Adrenal gland (tissue), 5 donors: ENCODE data around the gene TAS2R9.

ENCODE experiments used
- CTCF ChIP-seq, 6 experiments: fragments of 450-650 bp in 4 of 6; fragments of 200-600 bp in 2 of 6; sonication (generic) in 1 of 6; IDR thresholded peaks; 1 replicate in 5 of 6; 2 replicates in 1 of 6; pipeline versions ENCODE4 v1.5.1 to v1.8.0; 2016 to 2021; ENCODE audit warnings: antibody characterized with exemption in 6 of 6, mild to moderate bottlenecking in 2 of 6, moderate library complexity in 1 of 6
- POLR2A ChIP-seq, 2 donors: fragments of 450-650 bp; IDR thresholded peaks; one replicate each; pipeline ENCODE4 v1.6.1; 2017; ENCODE audit warnings: antibody characterized with exemption in 2 of 2, mild to moderate bottlenecking in 2 of 2, moderate library complexity in 1 of 2
- donor health status: DM: no; HTN: no; CAD: no.

GRCh38 chr12:10759657-10760056, 50.3 kb downstream of the TAS2R9 start:
- TF ChIP-seq CTCF (IDR thresholded peaks at IDR 0.05) (no peak), POLR2A (IDR thresholded peaks at IDR 0.05) (no peak)
